GM12878 (cell line): ENCODE results near the gene LETM1. TPM values are rescaled to one million over a fixed set of nuclear protein-coding genes. Genes with fewer than 3 reads are reported as not detected.

Source experiments
- ATF7 ChIP-seq: fragments of 450-650 bp; IDR thresholded peaks from 2 replicates; pipeline ENCODE4 v1.6.1; 2016; ENCODE audit warnings: low read depth, mild to moderate bottlenecking
- BRCA1 ChIP-seq: IDR thresholded peaks from 2 replicates; pipeline ENCODE4 v1.6.1; 2011; ENCODE audit warnings: low read depth, low read length, improper control_type of control experiment
- CBX3 ChIP-seq: fragments of 200-600 bp; sonication (generic); IDR thresholded peaks from 2 replicates; pipeline ENCODE4 v1.6.1; 2016; ENCODE audit warnings: low read depth, borderline replicate concordance
- CREM ChIP-seq: IDR thresholded peaks from 2 replicates; pipeline ENCODE4 v1.6.1; 2014; ENCODE audit warnings: antibody characterized with exemption, low read depth
- EP300 ChIP-seq, 2 experiments: fragments of 150-350 bp in 1 of 2; IDR thresholded peaks; 2 replicates each; pipeline ENCODE4 v1.6.1; 2011 to 2012; ENCODE audit warnings: low read depth in 2 of 2, low read length in 2 of 2, borderline replicate concordance in 1 of 2, improper control_type of control experiment in 1 of 2, inconsistent platforms in 1 of 2; ENCODE audit not compliant: control insufficient read depth in 1 of 2
- HDAC2 ChIP-seq: fragments of 200-600 bp; sonication (generic); IDR thresholded peaks from 2 replicates; pipeline ENCODE4 v1.6.1; 2017
- KDM1A ChIP-seq: fragments of 200-600 bp; sonication (generic); IDR thresholded peaks from 2 replicates; pipeline ENCODE4 v1.6.1; 2016; ENCODE audit warnings: borderline replicate concordance
- PML ChIP-seq: IDR thresholded peaks from 2 replicates; pipeline ENCODE4 v1.6.1; 2012; ENCODE audit warnings: low read length, inconsistent platforms
- SREBF1 ChIP-seq: IDR thresholded peaks from 2 replicates; pipeline ENCODE4 v1.6.1; 2012; ENCODE audit warnings: mild to moderate bottlenecking, low read length
- ZNF687 ChIP-seq: fragments of 450-650 bp; IDR thresholded peaks from 2 replicates; pipeline ENCODE4 v1.6.1; 2017; ENCODE audit warnings: mild to moderate bottlenecking, moderate library complexity
- polyA plus RNA-seq, 11 experiments: library from polyadenylated mRNA; depleted of rRNA in 4 of 11; unstranded in 6 of 11; stranded (reverse) in 5 of 11; fragments of >200 nt; fragmentation: Nextera tagmentation in 4 of 11; fragmentation: Illumina TruSeq in 1 of 11; extraction: Ambion mirVana in 4 of 11; extraction: Trizol in 1 of 11; gene quantifications; 1 replicate in 1 of 11; 2 replicates in 10 of 11; pipeline versions ENCODE4 v1.2.1 to v1.2.3, GENCODE V29; 2011 to 2016; ENCODE audit warnings: inconsistent platforms in 2 of 11, missing spikeins in 2 of 11, low read depth in 1 of 11
- total RNA-seq, 4 experiments: library from RNA; depleted of rRNA in 3 of 4; stranded (reverse); fragments of >200 nt in 3 of 4; fragmentation: Illumina TruSeq in 1 of 4; extraction: Trizol in 1 of 4; gene quantifications; 2 replicates each; pipeline versions ENCODE4 v1.2.1 to v1.2.3, GENCODE V29; 2013 to 2021
- TF ChIP-seq, protein P1 (sequence below): fragments of 450-650 bp; IDR thresholded peaks from 2 replicates; pipeline ENCODE4 v1.6.1; 2017; ENCODE audit warnings: mild to moderate bottlenecking, moderate library complexity
- TF ChIP-seq, protein P2 (sequence below): IDR thresholded peaks from 2 replicates; pipeline ENCODE4 v1.6.1; 2012; ENCODE audit warnings: mild to moderate bottlenecking, low read depth, low read length

LETM1 gene
- total and polyA plus RNA-seq, 10 of the 15 experiments (the other 5 are each of a cell fraction or from before 2014, with no cell fraction given) = 2.6 to 65.2 (median 30.2) TPM

GRCh38 chr4:1796486-1797204, 59.3 kb downstream of the LETM1 start (continued):
- no peak for TF ChIP-seq ZNF687
- no peak for TF ChIP-seq BRCA1
- no peak for TF ChIP-seq ATF7
- TF ChIP-seq PML = no peak
- TF ChIP-seq, protein P1, sequence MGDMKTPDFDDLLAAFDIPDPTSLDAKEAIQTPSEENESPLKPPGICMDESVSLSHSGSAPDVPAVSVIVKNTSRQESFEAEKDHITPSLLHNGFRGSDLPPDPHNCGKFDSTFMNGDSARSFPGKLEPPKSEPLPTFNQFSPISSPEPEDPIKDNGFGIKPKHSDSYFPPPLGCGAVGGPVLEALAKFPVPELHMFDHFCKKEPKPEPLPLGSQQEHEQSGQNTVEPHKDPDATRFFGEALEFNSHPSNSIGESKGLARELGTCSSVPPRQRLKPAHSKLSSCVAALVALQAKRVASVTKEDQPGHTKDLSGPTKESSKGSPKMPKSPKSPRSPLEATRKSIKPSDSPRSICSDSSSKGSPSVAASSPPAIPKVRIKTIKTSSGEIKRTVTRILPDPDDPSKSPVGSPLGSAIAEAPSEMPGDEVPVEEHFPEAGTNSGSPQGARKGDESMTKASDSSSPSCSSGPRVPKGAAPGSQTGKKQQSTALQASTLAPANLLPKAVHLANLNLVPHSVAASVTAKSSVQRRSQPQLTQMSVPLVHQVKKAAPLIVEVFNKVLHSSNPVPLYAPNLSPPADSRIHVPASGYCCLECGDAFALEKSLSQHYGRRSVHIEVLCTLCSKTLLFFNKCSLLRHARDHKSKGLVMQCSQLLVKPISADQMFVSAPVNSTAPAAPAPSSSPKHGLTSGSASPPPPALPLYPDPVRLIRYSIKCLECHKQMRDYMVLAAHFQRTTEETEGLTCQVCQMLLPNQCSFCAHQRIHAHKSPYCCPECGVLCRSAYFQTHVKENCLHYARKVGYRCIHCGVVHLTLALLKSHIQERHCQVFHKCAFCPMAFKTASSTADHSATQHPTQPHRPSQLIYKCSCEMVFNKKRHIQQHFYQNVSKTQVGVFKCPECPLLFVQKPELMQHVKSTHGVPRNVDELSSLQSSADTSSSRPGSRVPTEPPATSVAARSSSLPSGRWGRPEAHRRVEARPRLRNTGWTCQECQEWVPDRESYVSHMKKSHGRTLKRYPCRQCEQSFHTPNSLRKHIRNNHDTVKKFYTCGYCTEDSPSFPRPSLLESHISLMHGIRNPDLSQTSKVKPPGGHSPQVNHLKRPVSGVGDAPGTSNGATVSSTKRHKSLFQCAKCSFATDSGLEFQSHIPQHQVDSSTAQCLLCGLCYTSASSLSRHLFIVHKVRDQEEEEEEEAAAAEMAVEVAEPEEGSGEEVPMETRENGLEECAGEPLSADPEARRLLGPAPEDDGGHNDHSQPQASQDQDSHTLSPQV = no peak
- no peak for TF ChIP-seq EP300 (IDR thresholded peaks at IDR 0.05; ENCODE audit: borderline replicate concordance in 1 of 2, control insufficient read depth in 1 of 2, low read depth in 2 of 2, low read length in 2 of 2)
- TF ChIP-seq, protein P2, sequence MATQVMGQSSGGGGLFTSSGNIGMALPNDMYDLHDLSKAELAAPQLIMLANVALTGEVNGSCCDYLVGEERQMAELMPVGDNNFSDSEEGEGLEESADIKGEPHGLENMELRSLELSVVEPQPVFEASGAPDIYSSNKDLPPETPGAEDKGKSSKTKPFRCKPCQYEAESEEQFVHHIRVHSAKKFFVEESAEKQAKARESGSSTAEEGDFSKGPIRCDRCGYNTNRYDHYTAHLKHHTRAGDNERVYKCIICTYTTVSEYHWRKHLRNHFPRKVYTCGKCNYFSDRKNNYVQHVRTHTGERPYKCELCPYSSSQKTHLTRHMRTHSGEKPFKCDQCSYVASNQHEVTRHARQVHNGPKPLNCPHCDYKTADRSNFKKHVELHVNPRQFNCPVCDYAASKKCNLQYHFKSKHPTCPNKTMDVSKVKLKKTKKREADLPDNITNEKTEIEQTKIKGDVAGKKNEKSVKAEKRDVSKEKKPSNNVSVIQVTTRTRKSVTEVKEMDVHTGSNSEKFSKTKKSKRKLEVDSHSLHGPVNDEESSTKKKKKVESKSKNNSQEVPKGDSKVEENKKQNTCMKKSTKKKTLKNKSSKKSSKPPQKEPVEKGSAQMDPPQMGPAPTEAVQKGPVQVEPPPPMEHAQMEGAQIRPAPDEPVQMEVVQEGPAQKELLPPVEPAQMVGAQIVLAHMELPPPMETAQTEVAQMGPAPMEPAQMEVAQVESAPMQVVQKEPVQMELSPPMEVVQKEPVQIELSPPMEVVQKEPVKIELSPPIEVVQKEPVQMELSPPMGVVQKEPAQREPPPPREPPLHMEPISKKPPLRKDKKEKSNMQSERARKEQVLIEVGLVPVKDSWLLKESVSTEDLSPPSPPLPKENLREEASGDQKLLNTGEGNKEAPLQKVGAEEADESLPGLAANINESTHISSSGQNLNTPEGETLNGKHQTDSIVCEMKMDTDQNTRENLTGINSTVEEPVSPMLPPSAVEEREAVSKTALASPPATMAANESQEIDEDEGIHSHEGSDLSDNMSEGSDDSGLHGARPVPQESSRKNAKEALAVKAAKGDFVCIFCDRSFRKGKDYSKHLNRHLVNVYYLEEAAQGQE = no peak
- TF ChIP-seq KDM1A = no peak
- TF ChIP-seq CBX3 = no peak
- TF ChIP-seq CREM = no peak
- TF ChIP-seq HDAC2 = no peak
- TF ChIP-seq SREBF1 = no peak
